Kidney (tissue), 14 donors: ENCODE results near the gene ROCK2. TPM values are rescaled to one million over a fixed set of nuclear protein-coding genes. Genes with fewer than 3 reads are reported as not detected.

ENCODE experiments used
- DNase-seq, 5 donors: peaks; one replicate each; pipeline ENCODE4 v3.0.0-alpha.2; 2013 to 2020
- FAIRE-seq: peaks from 2 replicates; lab custom pipeline; 2012; peaks lifted over from hg19 to GRCh38; lab: Jason Lieb, UNC
- H3K27ac ChIP-seq, 2 donors: one replicate each; pipeline ENCODE4 v1.7.0; 2013; ENCODE audit warnings: low read depth in 2 of 2, low read length in 2 of 2, inconsistent platforms in 1 of 2
- H3K27me3 ChIP-seq: one replicate; pipeline ENCODE4 v1.7.1; 2013; ENCODE audit warnings: low read length, inconsistent platforms; ENCODE audit not compliant: control insufficient read depth, insufficient read depth
- H3K36me3 ChIP-seq, 3 donors: one replicate each; pipeline versions ENCODE4 v1.7.0 to v1.7.1; 2013; ENCODE audit warnings: low read length in 3 of 3, control low read depth in 1 of 3, inconsistent platforms in 1 of 3; ENCODE audit not compliant: insufficient read depth in 3 of 3, control insufficient read depth in 2 of 3
- H3K4me1 ChIP-seq, 3 donors: one replicate each; pipeline versions ENCODE4 v1.7.0 to v1.7.1; 2013; ENCODE audit warnings: low read length in 3 of 3, inconsistent platforms in 1 of 3, low read depth in 1 of 3; ENCODE audit not compliant: control insufficient read depth in 2 of 3, insufficient read depth in 2 of 3
- H3K4me3 ChIP-seq, 3 donors: one replicate each; pipeline versions ENCODE4 v1.7.0 to v1.8.1; 2013; ENCODE audit warnings: low read length in 3 of 3, control low read depth in 1 of 3, inconsistent platforms in 1 of 3
- H3K9ac ChIP-seq, 3 donors: one replicate each; pipeline versions ENCODE4 v1.7.0 to v1.7.1; 2013; ENCODE audit warnings: low read length in 3 of 3, control low read depth in 1 of 3, inconsistent platforms in 1 of 3
- H3K9me3 ChIP-seq, 3 donors: one replicate each; pipeline versions ENCODE4 v1.7.0 to v1.7.1; 2013; ENCODE audit warnings: low read length in 3 of 3, control low read depth in 1 of 3, inconsistent platforms in 1 of 3; ENCODE audit not compliant: control insufficient read depth in 2 of 3, insufficient read depth in 1 of 3
- intact Hi-C: fragments of 100-400 bp; cut with DNase I; formaldehyde crosslinking; loops from one replicate; pipeline ENCODE4 v1.11.1; 2022
- polyA plus RNA-seq: library from polyadenylated mRNA; stranded (reverse); fragments of 350-450 nt; fragmentation: Illumina TruSeq; extraction: RNeasy Lipid Tissue Mini Kit (QIAGEN cat#74804); gene quantifications from one replicate; pipeline ENCODE4 v1.2.3, GENCODE V29; 2014; ENCODE audit warnings: low read depth, low replicate concordance; ENCODE audit not compliant: insufficient read depth
- total RNA-seq: library from RNA; stranded (reverse); fragmentation: NEBNext Ultra II Directional; extraction: Animal tissue kit (Norgen Biotek cat#: 25700); gene quantifications from one replicate; pipeline ENCODE4 v1.2.1, GENCODE V29; 2021
- TF ChIP-seq, protein P1 (sequence below): IDR thresholded peaks from 3 replicates; pipeline ENCODE4 v1.5.1; 2012; ENCODE audit warnings: mild to moderate bottlenecking, moderate library complexity, borderline replicate concordance; ENCODE audit not compliant: insufficient read depth; ENCODE audit errors: extremely low read depth
- donor health status: control.
- donor health status: control.
- donor health status: control.
- donor health status: control.
- donor health status: control.
- donor health status: DM: yes; HTN: yes; CAD: no.
- donor health status: Normal renal cell carcinoma (clear cell type).

ROCK2 gene
- total and polyA plus RNA-seq, 2 donors from 2014 or later: 6.7 to 58.3 TPM

DNA sequence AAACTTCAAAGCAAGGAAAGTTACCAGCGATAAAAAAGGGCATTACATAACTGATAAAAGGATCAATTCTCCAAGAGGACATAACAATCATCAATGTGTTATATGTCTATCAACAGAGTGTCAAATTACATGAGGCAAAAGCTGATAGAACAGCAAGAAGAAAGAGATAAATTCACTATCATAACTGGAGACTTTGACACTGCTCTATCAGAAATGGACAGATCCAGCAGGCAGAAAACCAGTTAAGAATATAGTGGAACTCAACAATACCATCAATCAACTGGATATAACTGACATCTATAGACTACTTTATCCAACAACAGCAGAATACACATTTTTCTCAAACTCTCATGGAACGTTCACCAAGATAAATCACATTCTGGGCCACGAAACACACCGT lies 65.0 kb downstream of the ROCK2 start:
- Histone ChIP-seq H3K9me3 (peaks cover 0 to 8% (median 3%) of the 10 kb centered on the region in 3 donors), H3K36me3 (peaks cover 8 to 14% (median 9%) of the 10 kb centered on the region in 3 donors), H3K9ac (no peak overlapping the region), H3K27ac (no peak overlapping the region), H3K27me3 (no peaks in the 10 kb centered on the region), H3K4me1 (no peaks in the 10 kb centered on the region), H3K4me3 (no peak overlapping the region)
- DNase-seq: no peak
- FAIRE-seq: no peak
- TF ChIP-seq, protein P1, sequence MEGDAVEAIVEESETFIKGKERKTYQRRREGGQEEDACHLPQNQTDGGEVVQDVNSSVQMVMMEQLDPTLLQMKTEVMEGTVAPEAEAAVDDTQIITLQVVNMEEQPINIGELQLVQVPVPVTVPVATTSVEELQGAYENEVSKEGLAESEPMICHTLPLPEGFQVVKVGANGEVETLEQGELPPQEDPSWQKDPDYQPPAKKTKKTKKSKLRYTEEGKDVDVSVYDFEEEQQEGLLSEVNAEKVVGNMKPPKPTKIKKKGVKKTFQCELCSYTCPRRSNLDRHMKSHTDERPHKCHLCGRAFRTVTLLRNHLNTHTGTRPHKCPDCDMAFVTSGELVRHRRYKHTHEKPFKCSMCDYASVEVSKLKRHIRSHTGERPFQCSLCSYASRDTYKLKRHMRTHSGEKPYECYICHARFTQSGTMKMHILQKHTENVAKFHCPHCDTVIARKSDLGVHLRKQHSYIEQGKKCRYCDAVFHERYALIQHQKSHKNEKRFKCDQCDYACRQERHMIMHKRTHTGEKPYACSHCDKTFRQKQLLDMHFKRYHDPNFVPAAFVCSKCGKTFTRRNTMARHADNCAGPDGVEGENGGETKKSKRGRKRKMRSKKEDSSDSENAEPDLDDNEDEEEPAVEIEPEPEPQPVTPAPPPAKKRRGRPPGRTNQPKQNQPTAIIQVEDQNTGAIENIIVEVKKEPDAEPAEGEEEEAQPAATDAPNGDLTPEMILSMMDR: no peak
- intact Hi-C loops: no loop called here

DNA sequence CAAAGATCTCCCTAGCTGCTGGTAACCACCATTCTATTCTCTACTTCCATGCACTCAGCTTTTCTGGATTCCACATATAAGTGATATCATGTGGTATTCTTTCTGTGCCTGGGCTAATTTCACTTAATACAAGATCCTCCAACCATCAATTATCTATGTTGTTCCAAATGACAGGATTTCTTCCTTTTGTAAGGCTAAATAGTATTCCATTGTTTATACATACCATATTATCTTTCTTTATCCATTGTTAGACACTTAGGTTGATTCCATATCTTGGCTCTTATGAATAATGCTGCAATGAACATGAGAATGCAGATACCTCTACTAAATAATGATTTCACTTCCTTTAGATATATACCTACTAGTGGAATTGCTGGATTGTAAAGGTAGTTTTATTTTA lies 66.2 kb downstream of the ROCK2 start:
- no peak overlapping the region for H3K27ac ChIP-seq
- H3K4me1 ChIP-seq: no peaks in the 10 kb centered on the region
- no peak overlapping the region for H3K9ac ChIP-seq
- intact Hi-C loops: no loop called here
- FAIRE-seq (no peak), DNase-seq (no peak)
- no peak overlapping the region for H3K4me3 ChIP-seq
- no peaks in the 10 kb centered on the region for H3K27me3 ChIP-seq
- H3K36me3 ChIP-seq: peaks cover 0 to 7% (median 0%) of the 10 kb centered on the region in 3 donors
- TF ChIP-seq, protein P1: no peak
- H3K9me3 ChIP-seq: no peaks in the 10 kb centered on the region

DNA sequence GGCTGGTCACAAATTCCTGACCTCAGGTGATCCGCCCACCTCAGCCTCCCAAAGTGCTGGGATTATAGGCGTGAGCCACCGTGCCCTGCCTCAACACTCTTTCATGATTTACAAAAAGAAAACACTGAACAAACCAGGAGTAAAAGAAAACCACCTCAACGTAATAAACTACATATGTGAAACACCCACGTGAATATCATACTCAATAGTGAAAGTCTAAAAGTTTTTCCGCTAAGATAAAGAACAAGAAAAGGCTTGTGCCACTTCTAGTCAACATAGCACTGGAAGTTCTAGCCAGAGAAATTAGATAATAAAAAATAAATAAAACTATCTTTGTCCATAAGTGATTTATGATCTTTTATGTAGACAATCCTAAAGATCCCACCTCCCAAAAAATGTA lies 68.5 kb downstream of the ROCK2 start:
- Histone ChIP-seq H3K4me3 (no peak overlapping the region), H3K9ac (no peak overlapping the region), H3K4me1 (no peaks in the 10 kb centered on the region), H3K9me3 (no peaks in the 10 kb centered on the region), H3K27me3 (no peaks in the 10 kb centered on the region), H3K36me3 (peaks cover 0 to 7% (median 0%) of the 10 kb centered on the region in 3 donors), H3K27ac (no peak overlapping the region)
- no peak for DNase-seq
- intact Hi-C loops: no loop called here
- TF ChIP-seq, protein P1: no peak
- FAIRE-seq: no peak

DNA sequence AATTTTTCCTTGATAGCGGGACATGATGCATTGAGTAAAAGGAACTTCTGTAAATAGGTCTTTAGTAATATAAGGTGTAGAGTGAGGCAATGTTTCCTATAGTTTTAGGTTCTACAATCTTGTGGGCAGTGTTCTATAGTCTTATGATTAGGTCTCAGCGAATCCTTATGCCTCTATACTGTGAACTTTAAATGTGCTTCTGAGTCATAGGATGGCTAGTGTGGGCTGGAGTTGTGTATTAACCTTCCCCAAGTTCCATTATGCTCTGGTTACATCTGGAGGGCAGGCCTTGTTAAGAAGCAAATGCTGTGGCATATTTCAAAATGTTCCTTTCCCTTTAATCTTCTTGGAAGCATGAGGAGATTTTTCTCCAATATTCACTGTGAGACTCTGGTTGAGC lies 73.5 kb downstream of the ROCK2 start:
- H3K27me3 ChIP-seq: no peaks in the 10 kb centered on the region
- no peaks in the 10 kb centered on the region for H3K4me1 ChIP-seq
- no peak overlapping the region for H3K9ac ChIP-seq
- H3K4me3 ChIP-seq: no peak overlapping the region
- FAIRE-seq (no peak), DNase-seq (no peak)
- H3K27ac ChIP-seq: no peak overlapping the region
- TF ChIP-seq, protein P1: no peak
- no peaks in the 10 kb centered on the region for H3K36me3 ChIP-seq
- H3K9me3 ChIP-seq: no peaks in the 10 kb centered on the region
- intact Hi-C loops: no loop called here
